GM19035 (cell line): ENCODE results near the gene NUBPL.
"Not testable (repeated sequence)": the region's sequence is repeated elsewhere in the genome, so short reads cannot be mapped to it uniquely, and the experiment has no call there.

Experiments
- ATAC-seq: cut with Tn5 transposase; IDR thresholded peaks from one replicate; pipeline ENCODE4 v1.9.1; 2021; ENCODE audit not compliant: unreplicated experiment

The NUBPL gene

GRCh38 chr14:31727797-31728196 is 166.6 kb downstream of the NUBPL start:
- ATAC-seq, result no peak

- ATAC-seq, result no peak
Measured at GRCh38 chr14:31740688-31741087, 179.5 kb downstream of the NUBPL start.

- no peak for ATAC-seq
Measured at GRCh38 chr14:31745741-31746140, 184.5 kb downstream of the NUBPL start.

GRCh38 chr14:31746326-31746725 is 185.1 kb downstream of the NUBPL start:
- ATAC-seq, result no peak

GRCh38 chr14:31749275-31749674 is 188.1 kb downstream of the NUBPL start:
- no peak for ATAC-seq

GRCh38 chr14:31751047-31751446 is 189.8 kb downstream of the NUBPL start:
- ATAC-seq, result not testable (repeated sequence)

GRCh38 chr14:31752867-31753661 is 191.9 kb downstream of the NUBPL start:
- ATAC-seq, result no peak

- no peak for ATAC-seq
Measured at GRCh38 chr14:31758941-31759340, 197.7 kb downstream of the NUBPL start.

GRCh38 chr14:31760277-31760676 is 199.1 kb downstream of the NUBPL start:
- ATAC-seq, result no peak

- no peak for ATAC-seq
Measured at GRCh38 chr14:31761325-31761724, 200.1 kb downstream of the NUBPL start.

- ATAC-seq, result no peak
Measured at GRCh38 chr14:31763041-31763440, 201.8 kb downstream of the NUBPL start.

- ATAC-seq, result no peak
Measured at GRCh38 chr14:31766315-31766892, 205.2 kb downstream of the NUBPL start.

- ATAC-seq, result no peak
Measured at GRCh38 chr14:31768355-31768754, 207.2 kb downstream of the NUBPL start.

GRCh38 chr14:31770271-31770670 is 209.1 kb downstream of the NUBPL start:
- no peak for ATAC-seq

GRCh38 chr14:31774567-31774966 is 213.4 kb downstream of the NUBPL start:
- ATAC-seq, result no peak

GRCh38 chr14:31777312-31777711 is 216.1 kb downstream of the NUBPL start:
- ATAC-seq, result no peak

GRCh38 chr14:31781578-31781977 is 220.4 kb downstream of the NUBPL start:
- no peak for ATAC-seq

- ATAC-seq, result no peak
Measured at GRCh38 chr14:31785574-31785973, 224.4 kb downstream of the NUBPL start.

GRCh38 chr14:31787377-31787776 is 226.2 kb downstream of the NUBPL start:
- ATAC-seq, result no peak

- ATAC-seq, result no peak
Measured at GRCh38 chr14:31788340-31788739, 227.1 kb downstream of the NUBPL start.

- ATAC-seq, result no peak
Measured at GRCh38 chr14:31792726-31793125, 231.5 kb downstream of the NUBPL start.

GRCh38 chr14:31797946-31798345 is 236.7 kb downstream of the NUBPL start:
- not testable (repeated sequence) for ATAC-seq

- ATAC-seq, result no peak
Measured at GRCh38 chr14:31802838-31803237, 241.6 kb downstream of the NUBPL start.
